ENCODE results near the gene CCDC27.

CCDC27 gene

GRCh38 chr1:3777078-3777547, 24.9 kb downstream of the CCDC27 start:
- no peak for DNase-seq (ENCODE audit: low spot score)

- DNase-seq (ENCODE audit: low spot score), result no peak
These were observed 25.7 kb downstream of the CCDC27 start for GRCh38 chr1:3777647-3778589.

- no peak for DNase-seq (ENCODE audit: low spot score)
These were observed 26.5 kb downstream of the CCDC27 start for GRCh38 chr1:3778590-3779264.

DNA sequence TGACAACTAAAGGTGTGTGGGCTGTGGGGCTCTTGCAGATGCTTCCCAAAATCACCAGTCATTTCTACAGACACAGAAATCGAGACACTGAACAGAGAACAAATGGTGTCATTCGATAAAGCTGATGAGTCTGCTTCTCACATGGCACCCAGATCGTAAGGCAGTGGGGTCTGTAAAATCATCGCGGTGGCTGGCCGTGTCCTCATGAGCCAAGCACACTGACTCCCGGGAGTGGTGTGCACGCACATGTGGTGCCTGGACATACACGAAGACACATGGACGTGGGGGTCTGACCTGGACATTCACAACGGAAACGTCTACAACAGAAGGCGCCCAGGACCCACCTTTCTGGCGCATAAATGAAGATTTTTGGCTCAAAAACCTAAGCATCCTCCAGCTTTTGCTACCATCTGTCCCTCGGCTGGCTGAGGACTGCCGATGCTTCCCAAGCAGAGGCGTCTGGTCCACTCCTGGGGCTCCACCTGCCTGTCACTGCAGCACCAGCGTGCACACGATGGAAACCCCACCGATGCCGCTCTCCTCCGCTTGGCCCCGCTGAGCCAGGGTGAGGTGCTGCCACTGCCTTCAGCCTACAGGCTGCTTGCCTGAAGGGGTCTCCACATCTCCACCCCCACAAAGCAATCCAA, 27.1 kb downstream of the CCDC27 start:
- no peak for DNase-seq (ENCODE audit: low spot score)

DNA sequence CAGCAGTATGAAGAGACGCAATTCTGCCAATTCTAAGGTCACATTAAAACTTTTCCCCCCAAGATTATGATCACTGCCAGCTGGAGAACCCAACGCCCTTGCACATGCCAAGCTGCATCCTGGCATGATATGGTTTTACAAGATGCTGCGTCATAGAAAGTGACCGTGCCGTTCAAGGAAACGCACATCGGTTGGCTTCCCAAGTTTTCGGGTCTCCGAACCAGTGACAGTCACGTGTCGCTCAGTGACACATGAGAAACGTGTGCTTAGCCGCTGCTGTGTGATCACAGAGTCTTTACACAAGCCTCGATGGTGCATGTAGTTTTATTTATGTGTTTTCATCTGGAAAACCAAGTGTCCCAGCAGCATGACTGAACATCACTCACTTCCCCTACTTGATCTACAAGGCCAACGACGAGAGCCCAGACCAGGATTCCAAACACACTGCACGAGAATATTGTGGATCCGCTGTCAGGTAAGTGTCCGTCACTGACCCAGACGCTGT, 27.7 kb downstream of the CCDC27 start:
- no peak for DNase-seq (ENCODE audit: low spot score)

DNA sequence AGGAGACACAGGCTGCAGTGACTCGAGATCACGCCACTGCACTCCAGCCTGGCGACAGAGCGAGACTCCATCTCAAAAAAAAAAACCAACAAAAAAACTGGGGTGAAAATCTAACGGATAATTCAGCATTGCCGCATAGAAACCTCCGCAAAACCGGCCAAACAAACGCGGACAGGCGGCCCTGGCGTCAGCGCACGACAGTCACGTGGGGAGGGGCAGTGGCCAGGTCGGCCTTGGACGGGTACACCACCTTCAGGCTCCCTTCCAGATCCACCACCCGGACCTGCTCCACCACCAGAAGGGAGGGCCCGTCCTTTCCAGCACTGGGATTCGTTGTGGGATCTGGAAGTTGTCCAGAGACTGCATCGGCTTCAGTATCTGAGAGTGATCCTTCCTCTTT, 28.7 kb downstream of the CCDC27 start:
- no peak for DNase-seq (ENCODE audit: low spot score)

GRCh38 chr1:3783651-3784474, 31.6 kb downstream of the CCDC27 start:
- no peak for DNase-seq (ENCODE audit: low spot score)

GRCh38 chr1:3785045-3785444, 32.8 kb downstream of the CCDC27 start:
- no peak for DNase-seq (ENCODE audit: low spot score)

GRCh38 chr1:3785456-3786157, 33.4 kb downstream of the CCDC27 start:
- no peak for DNase-seq (ENCODE audit: low spot score)

DNA sequence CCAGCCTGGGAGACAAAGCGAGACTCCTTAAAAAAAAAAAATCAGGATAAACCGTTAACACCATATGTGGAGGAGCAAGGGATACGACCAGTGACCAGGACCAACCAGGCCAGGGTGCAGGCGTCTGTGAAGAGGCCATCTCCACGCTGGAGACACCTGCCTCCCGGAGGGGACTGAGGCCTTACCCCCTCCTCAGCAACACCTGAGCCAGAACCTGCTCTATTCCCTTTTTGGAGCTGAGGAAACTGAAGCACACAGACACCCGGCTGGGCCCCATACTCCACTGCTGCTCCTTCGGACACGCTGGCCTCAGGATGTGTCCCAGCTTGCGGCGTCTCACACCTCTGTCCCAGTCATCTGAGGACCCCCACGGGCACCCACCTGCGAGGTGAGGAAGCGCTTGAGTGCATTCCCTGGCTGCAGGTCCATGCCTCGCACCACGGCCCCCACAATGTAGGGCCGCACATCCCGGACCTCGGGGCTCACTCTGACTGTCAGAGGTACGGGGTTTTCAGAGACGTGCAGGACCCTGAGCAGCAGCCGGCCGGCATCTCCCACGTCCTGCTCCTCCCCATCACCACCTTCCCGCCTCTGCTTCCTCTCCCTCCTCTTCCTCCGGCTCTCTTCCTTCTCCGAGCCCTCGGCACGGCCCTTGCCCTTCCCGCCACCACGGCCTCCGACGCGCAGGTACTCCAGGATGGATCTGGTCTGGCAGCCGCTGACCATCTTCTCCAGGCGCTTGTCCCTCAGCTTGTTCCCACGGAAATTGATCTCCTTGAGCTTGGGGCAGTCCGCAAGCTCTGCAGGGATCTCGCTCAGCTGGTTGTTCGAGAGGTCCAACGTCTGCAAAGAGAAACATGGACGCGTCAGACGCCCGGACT, 34.5 kb downstream of the CCDC27 start:
- no peak for DNase-seq (ENCODE audit: low spot score)

GRCh38 chr1:3787349-3787715, 35.1 kb downstream of the CCDC27 start:
- no peak for DNase-seq (ENCODE audit: low spot score)

- no peak for DNase-seq (ENCODE audit: low spot score)
These were observed 35.7 kb downstream of the CCDC27 start for GRCh38 chr1:3787745-3788605.

- no peak for DNase-seq (ENCODE audit: low spot score)
These were observed 36.6 kb downstream of the CCDC27 start for GRCh38 chr1:3788756-3789420.

- no peak for DNase-seq (ENCODE audit: low spot score)
These were observed 37.4 kb downstream of the CCDC27 start for GRCh38 chr1:3789421-3790300.

- DNase-seq (ENCODE audit: low spot score), result no peak
These were observed 38.3 kb downstream of the CCDC27 start for GRCh38 chr1:3790500-3790923.

DNA sequence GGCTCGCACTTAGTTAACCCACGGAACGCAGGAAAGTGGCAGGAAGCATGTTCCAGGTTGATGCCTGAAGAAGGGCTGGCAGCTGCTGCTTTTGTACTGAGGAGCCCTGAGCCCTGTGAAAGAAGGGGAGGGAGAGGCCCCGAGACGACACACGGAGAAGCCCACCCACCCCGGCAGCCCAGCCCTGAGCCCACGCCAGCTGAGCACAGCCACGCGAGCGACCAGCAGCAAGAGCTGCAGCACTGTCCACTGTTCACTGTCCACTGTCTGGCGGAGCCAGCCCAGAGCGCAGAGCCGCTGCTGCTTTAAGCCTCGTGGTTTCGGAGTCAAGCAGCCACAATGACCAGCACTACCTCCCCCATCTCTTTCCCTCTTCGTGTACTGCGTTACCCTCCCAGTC, 38.7 kb downstream of the CCDC27 start:
- no peak for DNase-seq (ENCODE audit: low spot score)

DNA sequence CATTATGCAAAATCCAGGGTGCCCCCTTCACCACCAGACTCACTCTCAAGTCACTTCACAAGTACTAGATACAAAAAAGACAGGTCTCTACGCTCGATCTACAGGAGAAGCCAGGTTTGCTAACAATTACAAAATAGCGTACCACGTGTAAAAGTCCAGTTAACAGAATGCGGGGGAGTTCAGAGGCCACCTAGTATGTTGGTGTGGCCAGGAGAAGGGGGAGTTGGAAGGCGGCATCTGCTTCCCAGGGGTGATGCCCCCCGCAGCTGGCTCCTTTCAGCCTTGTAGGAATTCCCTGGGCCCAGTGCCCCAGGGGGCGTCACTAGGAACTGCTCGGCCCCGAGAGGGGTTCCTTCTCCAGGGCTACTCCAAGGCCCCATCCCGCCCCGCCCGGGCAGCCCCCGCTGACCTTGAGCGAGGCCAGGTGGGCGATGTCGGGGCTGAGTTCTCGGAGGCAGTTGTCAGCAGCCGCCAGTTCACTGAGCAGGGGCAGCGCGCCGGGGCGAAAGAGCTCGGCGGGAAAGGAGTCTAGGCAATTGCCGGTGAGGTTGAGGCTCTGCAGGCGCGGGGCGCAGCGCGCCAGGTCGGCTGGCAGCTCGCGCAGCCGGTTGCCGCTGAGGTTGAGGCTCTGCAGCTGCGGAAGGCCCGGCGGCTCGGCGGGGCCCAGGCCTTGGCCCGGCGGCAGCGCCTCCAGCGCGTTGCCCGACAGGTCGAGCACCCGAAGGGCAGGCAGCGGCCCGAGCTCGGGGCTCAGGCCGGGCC, 43.4 kb downstream of the CCDC27 start:
- DNase-seq (ENCODE audit: low spot score), result no peak

All from left forelimb (tissue), 1 donor.